MM.1S (cell line): ENCODE results near the gene SNX8.

Source experiments
- DNase-seq: peaks from one replicate; pipeline ENCODE4 v3.0.0-alpha.2; 2015
- H2AFZ ChIP-seq: fragments of 300-600 bp; sonication (generic); 2 replicates; pipeline ENCODE4 v1.6.0; 2016; ENCODE audit warnings: antibody characterized with exemption, low read length
- H3F3A ChIP-seq: fragments of 300-600 bp; sonication (generic); 2 replicates; pipeline ENCODE4 v1.6.1; 2016; ENCODE audit warnings: mild to moderate bottlenecking, antibody characterized with exemption, low read length, moderate library complexity, mixed read lengths; ENCODE audit not compliant: insufficient read depth
- H3K27ac ChIP-seq: fragments of 300-600 bp; sonication (generic); 2 replicates; pipeline ENCODE4 v1.5.1; 2016; ENCODE audit warnings: mild to moderate bottlenecking, low read length
- H3K27me3 ChIP-seq: fragments of 300-600 bp; sonication (generic); replicated peaks from 2 replicates; pipeline ENCODE4 v1.6.0; 2016; ENCODE audit warnings: low read length; ENCODE audit not compliant: insufficient read depth
- H3K36me3 ChIP-seq: fragments of 300-600 bp; sonication (generic); replicated peaks from 2 replicates; pipeline ENCODE4 v1.6.1; 2016; ENCODE audit warnings: mild to moderate bottlenecking, low read length, mixed read lengths; ENCODE audit not compliant: insufficient read depth
- H3K4me1 ChIP-seq: fragments of 300-600 bp; sonication (generic); 2 replicates; pipeline ENCODE4 v1.6.1; 2016; ENCODE audit warnings: low read length, mixed read lengths
- H3K4me2 ChIP-seq: fragments of 300-600 bp; sonication (generic); 2 replicates; pipeline ENCODE4 v1.6.0; 2016; ENCODE audit warnings: low read depth, low read length
- H3K4me3 ChIP-seq: fragments of 300-600 bp; sonication (generic); 2 replicates; pipeline ENCODE4 v1.5.1; 2016; ENCODE audit warnings: low read length, mixed read lengths
- H3K79me2 ChIP-seq: fragments of 300-600 bp; sonication (generic); 2 replicates; pipeline ENCODE4 v1.6.1; 2016; ENCODE audit warnings: mixed run types, low read length, mixed read lengths
- H3K9ac ChIP-seq: fragments of 300-600 bp; sonication (generic); 2 replicates; pipeline ENCODE4 v1.6.1; 2016; ENCODE audit warnings: low read length, mixed read lengths
- H3K9me2 ChIP-seq: fragments of 300-600 bp; sonication (generic); replicated peaks from 2 replicates; pipeline ENCODE4 v1.6.1; 2016; ENCODE audit warnings: mild to moderate bottlenecking, low read length, mixed read lengths; ENCODE audit not compliant: insufficient read depth
- H3K9me3 ChIP-seq: fragments of 300-600 bp; sonication (generic); replicated peaks from 2 replicates; pipeline ENCODE4 v1.6.1; 2016; ENCODE audit warnings: mild to moderate bottlenecking, low read length, mixed read lengths; ENCODE audit not compliant: insufficient read depth
- H4K20me1 ChIP-seq: fragments of 300-600 bp; sonication (generic); 2 replicates; pipeline ENCODE4 v1.6.1; 2016; ENCODE audit warnings: mild to moderate bottlenecking, low read length, moderate library complexity, mixed read lengths; ENCODE audit not compliant: insufficient read depth
- EZH2 ChIP-seq: fragments of 300-600 bp; sonication (generic); optimal IDR thresholded peaks from 2 replicates; pipeline ENCODE3; 2017; ENCODE audit warnings: low read depth, mild to moderate bottlenecking, antibody characterized with exemption, low read length, mixed read lengths
- EZH2phosphoT487 ChIP-seq: fragments of 300-600 bp; sonication (generic); IDR thresholded peaks from 2 replicates; pipeline ENCODE4 v1.6.1; 2018; ENCODE audit warnings: antibody characterized with exemption, low read length
- TF ChIP-seq, protein P1 (sequence below): fragments of 300-600 bp; sonication (generic); IDR thresholded peaks from 2 replicates; pipeline ENCODE4 v1.5.1; 2016; ENCODE audit warnings: antibody characterized with exemption, low read length, mixed read lengths

SNX8 gene

DNA sequence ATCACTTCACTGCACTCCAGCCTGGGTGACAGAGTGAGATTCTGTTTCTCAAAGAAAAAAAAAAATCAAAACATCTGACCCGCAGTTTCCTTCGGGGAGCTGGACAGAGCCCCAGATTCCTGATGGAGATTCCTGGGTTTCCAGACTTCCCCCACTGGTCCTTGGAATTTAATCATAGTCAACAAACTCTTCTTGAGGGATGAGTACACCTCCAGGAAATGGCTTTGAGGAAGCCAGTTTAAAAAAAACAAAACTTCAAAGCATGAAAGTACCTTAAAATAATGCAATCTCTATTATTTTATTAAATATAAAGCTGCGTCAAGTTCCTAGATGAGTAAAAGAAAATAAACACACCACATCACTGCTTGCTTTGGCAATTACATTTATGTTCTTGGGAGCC is 80.3 kb downstream of the SNX8 start:
- TF ChIP-seq EZH2 = no peak
- H3K27ac ChIP-seq = no peak overlapping the region
- peaks cover 38% of the 10 kb centered on the region for H3K79me2 ChIP-seq

GRCh38 chr7:2232766-2233520 is 81.3 kb downstream of the SNX8 start, which contains the start of gene MAD1L1:
Gene MAD1L1, minus strand, starts transcription at chr7:2232945. Its CDS starts 2,812 bp downstream, at chr7:2230133.
- Histone ChIP-seq H3K27me3 (no peaks in the 10 kb centered on the region), H3K9me3 (no peaks in the 10 kb centered on the region), H3K4me1 (0 out of 2 replicates have a peak, but pooled peaks cover 4% of the 10 kb centered on the region), H3K9me2 (no peaks in the 10 kb centered on the region), H4K20me1 (no peaks in the 10 kb centered on the region), H3K79me2 (peaks cover 38% of the 10 kb centered on the region), H3K27ac (no peak within 1 kb of the TSS), H3F3A (peaks cover 15% of the 10 kb centered on the region), H3K36me3 (no peaks in the 10 kb centered on the region; the same call in none of the 2 replicates), H3K4me3 (peak within 1 kb of the TSS; percentile 80), H3K9ac (peak within 1 kb of the TSS; percentile 90), H2AFZ (peak within 1 kb of the TSS; percentile 92), H3K4me2 (peak within 1 kb of the TSS; percentile 75)
- peak; percentile 90 for DNase-seq
- TF ChIP-seq EZH2 (no peak), EZH2phosphoT487 (no peak)
- TF ChIP-seq, protein P1, sequence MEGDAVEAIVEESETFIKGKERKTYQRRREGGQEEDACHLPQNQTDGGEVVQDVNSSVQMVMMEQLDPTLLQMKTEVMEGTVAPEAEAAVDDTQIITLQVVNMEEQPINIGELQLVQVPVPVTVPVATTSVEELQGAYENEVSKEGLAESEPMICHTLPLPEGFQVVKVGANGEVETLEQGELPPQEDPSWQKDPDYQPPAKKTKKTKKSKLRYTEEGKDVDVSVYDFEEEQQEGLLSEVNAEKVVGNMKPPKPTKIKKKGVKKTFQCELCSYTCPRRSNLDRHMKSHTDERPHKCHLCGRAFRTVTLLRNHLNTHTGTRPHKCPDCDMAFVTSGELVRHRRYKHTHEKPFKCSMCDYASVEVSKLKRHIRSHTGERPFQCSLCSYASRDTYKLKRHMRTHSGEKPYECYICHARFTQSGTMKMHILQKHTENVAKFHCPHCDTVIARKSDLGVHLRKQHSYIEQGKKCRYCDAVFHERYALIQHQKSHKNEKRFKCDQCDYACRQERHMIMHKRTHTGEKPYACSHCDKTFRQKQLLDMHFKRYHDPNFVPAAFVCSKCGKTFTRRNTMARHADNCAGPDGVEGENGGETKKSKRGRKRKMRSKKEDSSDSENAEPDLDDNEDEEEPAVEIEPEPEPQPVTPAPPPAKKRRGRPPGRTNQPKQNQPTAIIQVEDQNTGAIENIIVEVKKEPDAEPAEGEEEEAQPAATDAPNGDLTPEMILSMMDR = no peak

More for the DNA sequence above, 80.3 kb downstream of the SNX8 start:
- no peak overlapping the region for H3K4me2 ChIP-seq
- H2AFZ ChIP-seq = no peak overlapping the region
- peaks cover under 1% of the 10 kb centered on the region for H3K36me3 ChIP-seq
- no peak overlapping the region for H3K4me3 ChIP-seq
- no peaks in the 10 kb centered on the region for H3K9me3 ChIP-seq
- no peaks in the 10 kb centered on the region for H3K9me2 ChIP-seq
- no peaks in the 10 kb centered on the region for H3K27me3 ChIP-seq
- H3F3A ChIP-seq = peaks cover 15% of the 10 kb centered on the region
- no peak overlapping the region for H3K9ac ChIP-seq
- no peaks in the 10 kb centered on the region for H4K20me1 ChIP-seq
- 0 out of 2 replicates have a peak, but pooled peaks cover 4% of the 10 kb centered on the region for H3K4me1 ChIP-seq
- DNase-seq = no peak

GRCh38 chr7:2231992-2232765 is 82.1 kb downstream of the SNX8 start:
- Histone ChIP-seq H3K9ac (peak overlapping the region; percentile 90), H3K27ac (no peak overlapping the region), H3K4me3 (peak overlapping the region; percentile 80), H3K9me2 (no peaks in the 10 kb centered on the region), H2AFZ (peak overlapping the region; percentile 92), H3K79me2 (peaks cover 38% of the 10 kb centered on the region), H3K36me3 (no peaks in the 10 kb centered on the region; the same call in none of the 2 replicates), H3K9me3 (no peaks in the 10 kb centered on the region), H4K20me1 (no peaks in the 10 kb centered on the region), H3K27me3 (no peaks in the 10 kb centered on the region), H3K4me2 (peak overlapping the region; percentile 75), H3K4me1 (0 out of 2 replicates have a peak, but pooled peaks cover 4% of the 10 kb centered on the region), H3F3A (peaks cover 15% of the 10 kb centered on the region)
- TF ChIP-seq EZH2phosphoT487 (no peak), EZH2 (no peak)
- TF ChIP-seq, protein P1 = no peak
- DNase-seq = peak; percentile 20
